ENCODE measurements around the gene MCM8.
"Not testable (repeated sequence)": the region's sequence is repeated elsewhere in the genome, so short reads cannot be mapped to it uniquely, and the experiment has no call there.

MCM8 gene

GRCh38 chr20:6024768-6025167, 74.3 kb downstream of the MCM8 start:
- no peak overlapping the region for H3K4me3 ChIP-seq (ENCODE audit: low read depth, low read length)
- ChIA-PET POLR2A (no interaction called here), CTCF (no interaction called here)
- no peak for DNase-seq (ENCODE audit: low read depth, low spot score)
- TF ChIP-seq CTCF (IDR thresholded peaks at IDR 0.05; ENCODE audit: insufficient read depth, low read length, missing control alignments), result no peak

- H3K4me3 ChIP-seq (ENCODE audit: low read depth, low read length), result no peak overlapping the region
- CTCF ChIA-PET, result interaction anchor here (0.8 kb wide), 1 partner anchor 48 kb away, joined by 3 read pairs; no protein-coding TSS in a partner anchor
- POLR2A ChIA-PET, result no interaction called here
- no peak for TF ChIP-seq CTCF (IDR thresholded peaks at IDR 0.05; ENCODE audit: insufficient read depth, low read length, missing control alignments)
- DNase-seq (ENCODE audit: low read depth, low spot score), result no peak
Observed at GRCh38 chr20:6026051-6026450, 75.6 kb downstream of the MCM8 start.

- no peak for DNase-seq (ENCODE audit: low read depth, low spot score)
- POLR2A ChIA-PET, result no interaction called here
- CTCF ChIA-PET, result no interaction called here
- TF ChIP-seq CTCF (IDR thresholded peaks at IDR 0.05; ENCODE audit: insufficient read depth, low read length, missing control alignments), result no peak
- no peak overlapping the region for H3K4me3 ChIP-seq (ENCODE audit: low read depth, low read length)
Observed at GRCh38 chr20:6028818-6029217, 78.4 kb downstream of the MCM8 start.

- POLR2A ChIA-PET, result no interaction called here
- H3K4me3 ChIP-seq (ENCODE audit: low read depth, low read length), result no peak overlapping the region
- DNase-seq (ENCODE audit: low read depth, low spot score), result no peak
- CTCF ChIA-PET, result no interaction called here
- no peak for TF ChIP-seq CTCF (IDR thresholded peaks at IDR 0.05; ENCODE audit: insufficient read depth, low read length, missing control alignments)
Observed at GRCh38 chr20:6029538-6029937, 79.1 kb downstream of the MCM8 start.

GRCh38 chr20:6030453-6031080, 80.1 kb downstream of the MCM8 start:
- CTCF ChIA-PET, result interaction anchor here (0.6 kb wide), 1 partner anchor 39 kb away, joined by 3 read pairs; no protein-coding TSS in a partner anchor
- no peak for DNase-seq (ENCODE audit: low read depth, low spot score)
- TF ChIP-seq CTCF (IDR thresholded peaks at IDR 0.05; ENCODE audit: insufficient read depth, low read length, missing control alignments), result no peak
- POLR2A ChIA-PET, result no interaction called here
- H3K4me3 ChIP-seq (ENCODE audit: low read depth, low read length), result no peak overlapping the region

GRCh38 chr20:6032907-6033306, 82.5 kb downstream of the MCM8 start:
- H3K4me3 ChIP-seq (ENCODE audit: low read depth, low read length); DNase-seq (ENCODE audit: low read depth, low spot score); POLR2A ChIA-PET; CTCF ChIA-PET: not testable (repeated sequence)

All from AG04449 (cell line).